K562 (cell line): ENCODE data around the gene PLCL1. TPM values are rescaled to one million over a fixed set of nuclear protein-coding genes. Genes with fewer than 3 reads are reported as not detected.

Experiments used
- ARID3A ChIP-seq: IDR thresholded peaks from 2 replicates; pipeline ENCODE4 v1.6.1; 2012; ENCODE audit warnings: low read depth, low read length, improper control_type of control experiment, borderline replicate concordance
- ATF2 ChIP-seq: sonication (generic); formaldehyde crosslinking; IDR thresholded peaks from 2 replicates; pipeline ENCODE4 v1.8.1; 2022; ENCODE audit warnings: missing genetic modification reagents
- ATF3 ChIP-seq, 2 experiments: fragments of 450-650 bp in 1 of 2; sonication (generic) in 1 of 2; formaldehyde crosslinking in 1 of 2; IDR thresholded peaks in 1 of 2; conservative IDR thresholded peaks in 1 of 2; 2 replicates each; pipeline versions ENCODE4 v1.6.1 to v1.8.1; 2016 to 2023; ENCODE audit warnings: mild to moderate bottlenecking in 2 of 2, moderate library complexity in 2 of 2, inconsistent platforms in 1 of 2, missing genetic modification reagents in 1 of 2
- C11orf30 ChIP-seq: fragments of 450-650 bp; IDR thresholded peaks from 2 replicates; pipeline ENCODE4 v1.6.1; 2016; ENCODE audit warnings: low read depth, mild to moderate bottlenecking
- CBX3 ChIP-seq, 2 experiments: IDR thresholded peaks; 1 replicate in 1 of 2; 2 replicates in 1 of 2; pipeline ENCODE4 v1.6.1; 2012; ENCODE audit warnings: inconsistent platforms in 2 of 2, low read length in 2 of 2, borderline replicate concordance in 1 of 2, control low read depth in 1 of 2
- ESRRA ChIP-seq: fragments of 450-650 bp; IDR thresholded peaks from 2 replicates; pipeline ENCODE4 v1.6.1; 2014; ENCODE audit warnings: low read depth, mild to moderate bottlenecking, moderate library complexity, borderline replicate concordance
- GABPB1 ChIP-seq: sonication (generic); formaldehyde crosslinking; IDR thresholded peaks from 2 replicates; pipeline ENCODE4 v1.8.0; 2022; ENCODE audit warnings: mild to moderate bottlenecking, missing genetic modification reagents
- GATAD2A ChIP-seq: fragments of 450-650 bp; IDR thresholded peaks from 2 replicates; pipeline ENCODE4 v1.6.1; 2017
- IRF2 ChIP-seq: sonication (generic); formaldehyde crosslinking; IDR thresholded peaks from 2 replicates; pipeline ENCODE4 v1.8.1; 2022; ENCODE audit warnings: mild to moderate bottlenecking, missing genetic modification reagents
- JUN ChIP-seq, 2 experiments: sonication (generic) in 1 of 2; formaldehyde crosslinking in 1 of 2; IDR thresholded peaks; 2 replicates each; pipeline versions ENCODE4 v1.6.1 to v1.8.0; 2012 to 2022; ENCODE audit warnings: borderline replicate concordance in 2 of 2, mild to moderate bottlenecking in 2 of 2, improper control_type of control experiment in 1 of 2, low read depth in 1 of 2, low read length in 1 of 2, missing genetic modification reagents in 1 of 2
- KDM1A ChIP-seq, 2 experiments: fragments of 450-650 bp; IDR thresholded peaks; 2 replicates each; pipeline ENCODE4 v1.6.1; 2016; ENCODE audit warnings: mild to moderate bottlenecking in 2 of 2
- KDM2B ChIP-seq: fragments of 250-450 bp; sonication (Bioruptor Pico); IDR thresholded peaks from 2 replicates; pipeline ENCODE4 v1.8.0; 2021; ENCODE audit warnings: mild to moderate bottlenecking, moderate library complexity
- NFE2L1 ChIP-seq: fragments of 450-650 bp; IDR thresholded peaks from 2 replicates; pipeline ENCODE4 v1.6.1; 2016; ENCODE audit warnings: missing genetic modification characterization, low read depth, mild to moderate bottlenecking, missing compliant biosample characterization, moderate library complexity, borderline replicate concordance
- NR2C2 ChIP-seq, 2 experiments: fragments of 200-800 bp in 1 of 2; sonication (Bioruptor generic) in 1 of 2; sonication (generic) in 1 of 2; formaldehyde crosslinking in 1 of 2; IDR thresholded peaks; 2 replicates each; pipeline versions ENCODE4 v1.6.1 to v1.8.0; 2016 to 2022; ENCODE audit warnings: mild to moderate bottlenecking in 1 of 2, missing compliant biosample characterization in 1 of 2, missing genetic modification characterization in 1 of 2, missing genetic modification reagents in 1 of 2
- PHF21A ChIP-seq: fragments of 450-650 bp; IDR thresholded peaks from 2 replicates; pipeline ENCODE4 v1.6.1; 2017; ENCODE audit warnings: low read depth, borderline replicate concordance
- SMARCC2 ChIP-seq: fragments of 450-650 bp; IDR thresholded peaks from 2 replicates; pipeline ENCODE4 v1.6.1; 2017; ENCODE audit warnings: antibody characterized with exemption, moderate library complexity, mild to moderate bottlenecking, low read depth
- TARDBP ChIP-seq: fragments of 450-650 bp; IDR thresholded peaks from 2 replicates; pipeline ENCODE4 v1.6.1; 2016
- TRIM24 ChIP-seq, 2 experiments: fragments of 450-650 bp; IDR thresholded peaks; 2 replicates each; pipeline ENCODE4 v1.6.1; 2016
- TSHZ1 ChIP-seq: fragments of 250-450 bp; sonication (Bioruptor Pico); IDR thresholded peaks from 2 replicates; pipeline ENCODE4 v1.4.0; 2020; ENCODE audit warnings: mild to moderate bottlenecking, moderate library complexity
- polyA plus RNA-seq, 8 experiments: library from polyadenylated mRNA; depleted of rRNA in 4 of 8; stranded (reverse) in 5 of 8; unstranded in 3 of 8; fragments of >200 nt; fragmentation: Nextera tagmentation in 2 of 8; fragmentation: Illumina TruSeq in 1 of 8; extraction: Ambion mirVana in 2 of 8; extraction: Trizol in 1 of 8; gene quantifications; 2 replicates each; pipeline versions ENCODE4 v1.2.1 to v1.2.3, GENCODE V29; 2011 to 2014; ENCODE audit warnings: inconsistent platforms in 1 of 8, missing spikeins in 1 of 8
- total RNA-seq, 7 experiments: library from RNA; depleted of rRNA in 6 of 7; stranded (reverse); fragments of >200 nt in 6 of 7; fragmentation: Illumina TruSeq in 2 of 7; extraction: Trizol in 2 of 7; gene quantifications; 2 replicates each; pipeline versions ENCODE4 v1.2.1 to v1.2.3, GENCODE V29; 2011 to 2021; ENCODE audit warnings: low replicate concordance in 1 of 7

The PLCL1 gene
- total and polyA plus RNA-seq, 9 of the 15 experiments (the other 6 are each of a cell fraction or from before 2014, with no cell fraction given) = 2.0 to 17.7 (median 8.6) TPM

GRCh38 chr2:197813093-197813787, 8.8 kb downstream of the PLCL1 start (continued):
- TF ChIP-seq KDM2B (CRISPR knock-in tag) = no peak
- peak; percentile 65 for TF ChIP-seq ATF3 (IDR thresholded peaks at IDR 0.05)
- TF ChIP-seq ATF3 (CRISPR knock-in tag; conservative IDR thresholded peaks at IDR 0.05) = no peak
- TF ChIP-seq ARID3A = 0 out of 2 replicates have a peak, but pooled peaks have one; percentile 54
- TF ChIP-seq IRF2 (CRISPR knock-in tag) = no peak
- no peak for TF ChIP-seq TSHZ1 (CRISPR knock-in tag)
- TF ChIP-seq ATF2 (CRISPR knock-in tag) = no peak
- TF ChIP-seq KDM1A (IDR thresholded peaks at IDR 0.05) = peak; percentile 16 to 20; a peak in 1 of 4 replicates
- TF ChIP-seq JUN (IDR thresholded peaks at IDR 0.05; ENCODE audit: borderline replicate concordance, low read depth, low read length) = 0 out of 2 replicates have a peak, but pooled peaks have one; percentile 30
- no peak for TF ChIP-seq JUN (CRISPR knock-in tag; IDR thresholded peaks at IDR 0.05; ENCODE audit: borderline replicate concordance)
- peak; percentile 84 for TF ChIP-seq C11orf30
- TF ChIP-seq NFE2L1 (tag) = peak; percentile 51
- TF ChIP-seq PHF21A = no peak
- TF ChIP-seq TRIM24 (IDR thresholded peaks at IDR 0.05) = peak in 1 of 2 experiments; percentile 38; a peak in 1 of 4 replicates
- no peak for TF ChIP-seq GABPB1
- no peak for TF ChIP-seq TARDBP
- TF ChIP-seq NR2C2 (CRISPR knock-in tag; IDR thresholded peaks at IDR 0.05) = peak; percentile 80
- TF ChIP-seq NR2C2 (tag; IDR thresholded peaks at IDR 0.05) = 0 out of 2 replicates have a peak, but pooled peaks have one; percentile 19
- TF ChIP-seq GATAD2A = no peak
- peak; percentile 37; the same call in 1 of the 2 replicates for TF ChIP-seq ESRRA
- TF ChIP-seq SMARCC2 = no peak
- 0 out of 3 replicates have a peak, but pooled peaks of 1 of the 2 experiments have one; percentile 16 for TF ChIP-seq CBX3 (IDR thresholded peaks at IDR 0.05; ENCODE audit: borderline replicate concordance in 1 of 2, low read length in 2 of 2)
